ENCODE measurements around the gene FAM135A. TPM values are rescaled to one million over a fixed set of nuclear protein-coding genes. Genes with fewer than 3 reads are reported as not detected.

The FAM135A gene
- total RNA-seq, 1 experiment from 2014 or later: 11.2 TPM

GRCh38 chr6:70506321-70506720, 93.0 kb downstream of the FAM135A start:
- Histone ChIP-seq H3K4me3 (ENCODE audit: low read depth, low read length, poor library complexity, severe bottlenecking) (no peak overlapping the region), H3K27ac (ENCODE audit: low read depth, low read length, poor library complexity, severe bottlenecking) (no peak overlapping the region), H3K27me3 (replicated peaks; ENCODE audit: insufficient read depth, low read depth, low read length, poor library complexity) (no peaks in the 10 kb centered on the region), H3K4me1 (ENCODE audit: insufficient read depth, low read length, poor library complexity, severe bottlenecking) (no peaks in the 10 kb centered on the region), H3K9me3 (ENCODE audit: low read depth, low read length, poor library complexity, severe bottlenecking) (peaks cover 4% of the 10 kb centered on the region), H3K36me3 (ENCODE audit: insufficient read depth, low read length, poor library complexity, severe bottlenecking) (no peaks in the 10 kb centered on the region)
- BruUV-seq (replicated peaks): no TSS peak
- DNase-seq (ENCODE audit: low spot score): no peak
- CTCF ChIA-PET: no interaction called here
- POLR2A ChIA-PET (ENCODE audit: low non-redundant PET): no interaction called here
- intact Hi-C loops (cut with micrococcal nuclease; ENCODE audit: unreplicated experiment): no loop called here
- TF ChIP-seq CTCF (conservative IDR thresholded peaks at IDR 0.05; ENCODE audit: low read depth, low read length) (no peak), EZH2 (IDR thresholded peaks at IDR 0.05; ENCODE audit: borderline replicate concordance, low read depth, low read length, poor library complexity, severe bottlenecking) (no peak)

GRCh38 chr6:70507161-70507560, 93.9 kb downstream of the FAM135A start:
- H3K27ac ChIP-seq (ENCODE audit: low read depth, low read length, poor library complexity, severe bottlenecking): no peak overlapping the region
- no peak for DNase-seq (ENCODE audit: low spot score)
- BruUV-seq (replicated peaks): no TSS peak
- no peaks in the 10 kb centered on the region for H3K27me3 ChIP-seq (replicated peaks; ENCODE audit: insufficient read depth, low read depth, low read length, poor library complexity)
- intact Hi-C loops (cut with micrococcal nuclease; ENCODE audit: unreplicated experiment): no loop called here
- H3K36me3 ChIP-seq (ENCODE audit: insufficient read depth, low read length, poor library complexity, severe bottlenecking): no peaks in the 10 kb centered on the region
- no peak for TF ChIP-seq CTCF (conservative IDR thresholded peaks at IDR 0.05; ENCODE audit: low read depth, low read length)
- no peak for TF ChIP-seq EZH2 (IDR thresholded peaks at IDR 0.05; ENCODE audit: borderline replicate concordance, low read depth, low read length, poor library complexity, severe bottlenecking)
- POLR2A ChIA-PET (ENCODE audit: low non-redundant PET): no interaction called here
- H3K9me3 ChIP-seq (ENCODE audit: low read depth, low read length, poor library complexity, severe bottlenecking): peaks cover 4% of the 10 kb centered on the region
- no peaks in the 10 kb centered on the region for H3K4me1 ChIP-seq (ENCODE audit: insufficient read depth, low read length, poor library complexity, severe bottlenecking)
- no peak overlapping the region for H3K4me3 ChIP-seq (ENCODE audit: low read depth, low read length, poor library complexity, severe bottlenecking)
- CTCF ChIA-PET: no interaction called here

GRCh38 chr6:70508953-70509352, 95.6 kb downstream of the FAM135A start:
- no peak for DNase-seq (ENCODE audit: low spot score)
- Histone ChIP-seq H3K4me3 (ENCODE audit: low read depth, low read length, poor library complexity, severe bottlenecking) (no peak overlapping the region), H3K4me1 (ENCODE audit: insufficient read depth, low read length, poor library complexity, severe bottlenecking) (no peaks in the 10 kb centered on the region), H3K27ac (ENCODE audit: low read depth, low read length, poor library complexity, severe bottlenecking) (no peak overlapping the region), H3K36me3 (ENCODE audit: insufficient read depth, low read length, poor library complexity, severe bottlenecking) (no peaks in the 10 kb centered on the region), H3K27me3 (replicated peaks; ENCODE audit: insufficient read depth, low read depth, low read length, poor library complexity) (no peaks in the 10 kb centered on the region), H3K9me3 (ENCODE audit: low read depth, low read length, poor library complexity, severe bottlenecking) (peaks cover 4% of the 10 kb centered on the region)
- no TSS peak for BruUV-seq (replicated peaks)
- CTCF ChIA-PET: no interaction called here
- intact Hi-C loops (cut with micrococcal nuclease; ENCODE audit: unreplicated experiment): no loop called here
- POLR2A ChIA-PET (ENCODE audit: low non-redundant PET): no interaction called here
- TF ChIP-seq EZH2 (IDR thresholded peaks at IDR 0.05; ENCODE audit: borderline replicate concordance, low read depth, low read length, poor library complexity, severe bottlenecking) (no peak), CTCF (conservative IDR thresholded peaks at IDR 0.05; ENCODE audit: low read depth, low read length) (no peak)
